H1 (cell line): Measurements from ENCODE around the gene KRT3. TPM values are rescaled to one million over a fixed set of nuclear protein-coding genes. Genes with fewer than 3 reads are reported as not detected.

Experiments
- CHD7 ChIP-seq: fragments of 300-600 bp; sonication (generic); IDR thresholded peaks from 2 replicates; pipeline ENCODE4 v1.7.1; 2012; ENCODE audit warnings: low read length, moderate library complexity, mild to moderate bottlenecking, inconsistent platforms; ENCODE audit not compliant: insufficient replicate concordance
- GABPA ChIP-seq: IDR thresholded peaks from 2 replicates; pipeline ENCODE4 v1.6.1; 2011; ENCODE audit warnings: mild to moderate bottlenecking, low read length, moderate library complexity, borderline replicate concordance; ENCODE audit not compliant: insufficient read depth
- RXRA ChIP-seq: IDR thresholded peaks from 2 replicates; pipeline ENCODE4 v1.6.1; 2011; ENCODE audit warnings: low read depth, mild to moderate bottlenecking, low read length, moderate library complexity; ENCODE audit not compliant: insufficient read depth
- SP4 ChIP-seq: IDR thresholded peaks from 2 replicates; pipeline ENCODE4 v1.6.1; 2012; ENCODE audit warnings: low read length, inconsistent platforms
- SRF ChIP-seq: IDR thresholded peaks from 2 replicates; pipeline ENCODE4 v1.6.1; 2011; ENCODE audit warnings: mild to moderate bottlenecking, low read depth, low read length, moderate library complexity
- polyA plus RNA-seq, 7 experiments: library from polyadenylated mRNA; depleted of rRNA in 3 of 7; stranded (reverse) in 5 of 7; unstranded in 2 of 7; fragments of >200 nt in 5 of 7; fragments of 200-250 nt in 2 of 7; gene quantifications; 1 replicate in 5 of 7; 2 replicates in 1 of 7; 4 replicates in 1 of 7; pipeline versions ENCODE4 v1.2.1 to v1.2.3, GENCODE V29; 2011 to 2013; ENCODE audit warnings: missing spikeins in 2 of 7, mixed read lengths in 2 of 7
- total RNA-seq: library from RNA; stranded (reverse); fragmentation: NEBNext Ultra II Directional; extraction: Animal tissue kit (Norgen Biotek cat#: 25700); gene quantifications from 2 replicates; pipeline ENCODE4 v1.2.1, GENCODE V29; 2021

KRT3 gene
- total and polyA plus RNA-seq, 2 of the 8 experiments (the other 6 are each of a cell fraction or from before 2014, with no cell fraction given), result not detected

- TF ChIP-seq CHD7 (no peak), GABPA (no peak), RXRA (no peak), SRF (no peak), SP4 (no peak)
These were observed 3.5 kb downstream of the KRT3 start (continued) for GRCh38 chr12:52792185-52793029.
